Neural cell (in vitro differentiated cells): ENCODE measurements around the gene SPATA2. TPM values are rescaled to one million over a fixed set of nuclear protein-coding genes. Genes with fewer than 3 reads are reported as not detected.

ENCODE experiments used
- H2AFZ ChIP-seq: fragments of 200-600, 300-800 bp; sonication (generic), shearing (Covaris generic); 2 replicates; pipeline ENCODE4 v1.6.0; 2014; ENCODE audit warnings: low read depth, mild to moderate bottlenecking, antibody characterized with exemption, low read length, moderate library complexity
- H3F3A ChIP-seq: fragments of 200-600 bp; shearing (Covaris generic); 2 replicates; pipeline ENCODE4 v1.6.1; 2016; ENCODE audit warnings: mild to moderate bottlenecking, moderate library complexity, mixed read lengths, antibody characterized with exemption, low read length; ENCODE audit not compliant: insufficient read depth, poor library complexity, severe bottlenecking
- H3K27ac ChIP-seq: fragments of 200-600, 300-800 bp; sonication (generic), shearing (Covaris generic); 2 replicates; pipeline ENCODE4 v1.5.1; 2014; ENCODE audit warnings: mild to moderate bottlenecking, low read length, moderate library complexity
- H3K27me3 ChIP-seq: fragments of 300-800, 200-600 bp; sonication (generic), shearing (Covaris generic); 2 replicates; pipeline ENCODE4 v1.6.0; 2014; ENCODE audit warnings: mild to moderate bottlenecking, low read depth, low read length, moderate library complexity; ENCODE audit not compliant: insufficient read depth
- H3K36me3 ChIP-seq: fragments of 300-800, 200-600 bp; sonication (generic), shearing (Covaris generic); 2 replicates; pipeline ENCODE4 v1.5.1; 2014; ENCODE audit warnings: mild to moderate bottlenecking, antibody characterized with exemption, low read length, moderate library complexity; ENCODE audit not compliant: insufficient read depth
- H3K4me2 ChIP-seq: fragments of 300-800, 200-600 bp; sonication (generic), shearing (Covaris generic); 2 replicates; pipeline ENCODE4 v1.6.0; 2014; ENCODE audit warnings: mild to moderate bottlenecking, low read length
- H3K4me3 ChIP-seq: fragments of 300-800, 200-600 bp; sonication (generic), shearing (Covaris generic); 2 replicates; pipeline ENCODE4 v1.5.1; 2014; ENCODE audit warnings: mild to moderate bottlenecking, low read length, moderate library complexity
- H3K79me2 ChIP-seq: fragments of 200-600 bp; shearing (Covaris generic); replicated peaks from 2 replicates; pipeline ENCODE4 v1.6.0; 2014; ENCODE audit warnings: mild to moderate bottlenecking, low read length, moderate library complexity; ENCODE audit not compliant: insufficient read depth
- H3K9ac ChIP-seq: fragments of 300-800, 200-600 bp; sonication (generic), shearing (Covaris generic); 2 replicates; pipeline ENCODE4 v1.6.1; 2016; ENCODE audit warnings: mild to moderate bottlenecking, low read length, mixed read lengths
- H3K9me2 ChIP-seq: fragments of 200-600 bp; shearing (Covaris generic); 2 replicates; pipeline ENCODE4 v1.6.1; 2016; ENCODE audit warnings: mild to moderate bottlenecking, low read length, mixed read lengths; ENCODE audit not compliant: insufficient read depth
- H3K9me3 ChIP-seq: fragments of 200-600, 300-800 bp; sonication (generic), shearing (Covaris generic); 2 replicates; pipeline ENCODE4 v1.6.1; 2016; ENCODE audit warnings: mild to moderate bottlenecking, mixed run types, low read length, moderate library complexity, mixed read lengths
- H4K20me1 ChIP-seq: fragments of 200-600 bp; shearing (Covaris generic); 2 replicates; pipeline ENCODE4 v1.6.1; 2016; ENCODE audit warnings: mild to moderate bottlenecking, mixed run types; ENCODE audit not compliant: insufficient read depth
- EP300 ChIP-seq: fragments of 450-650 bp; conservative IDR thresholded peaks from 2 replicates; pipeline ENCODE4 v1.6.1; 2014; ENCODE audit warnings: antibody characterized with exemption, mild to moderate bottlenecking, moderate library complexity; ENCODE audit not compliant: poor library complexity, severe bottlenecking
- EZH2 ChIP-seq: fragments of 200-600, 300-800 bp; shearing (Covaris generic), sonication (generic); IDR thresholded peaks from 2 replicates; pipeline ENCODE4 v1.6.1; 2014; ENCODE audit warnings: antibody characterized with exemption, low read length, borderline replicate concordance, mild to moderate bottlenecking; ENCODE audit not compliant: insufficient read depth, poor library complexity, severe bottlenecking
- MXI1 ChIP-seq: fragments of 450-650 bp; conservative IDR thresholded peaks from 2 replicates; pipeline ENCODE4 v1.6.1; 2014; ENCODE audit warnings: antibody characterized with exemption, mild to moderate bottlenecking; ENCODE audit not compliant: poor library complexity, severe bottlenecking
- POLR2AphosphoS5 ChIP-seq: IDR thresholded peaks from 2 replicates; pipeline ENCODE4 v1.6.1; 2012
- RAD21 ChIP-seq: fragments of 450-650 bp; conservative IDR thresholded peaks from 2 replicates; pipeline ENCODE4 v1.6.1; 2014; ENCODE audit warnings: antibody characterized with exemption, mild to moderate bottlenecking, moderate library complexity
- SMC3 ChIP-seq: fragments of 450-650 bp; conservative IDR thresholded peaks from 2 replicates; pipeline ENCODE4 v1.6.1; 2014; ENCODE audit warnings: antibody characterized with exemption, mild to moderate bottlenecking, moderate library complexity; ENCODE audit not compliant: poor library complexity
- TAF1 ChIP-seq: IDR thresholded peaks from 2 replicates; pipeline ENCODE4 v1.6.1; 2012; ENCODE audit warnings: low read depth
- polyA plus RNA-seq: library from polyadenylated mRNA; depleted of rRNA; stranded (reverse); fragments of >200 nt; gene quantifications from 2 replicates; pipeline ENCODE4 v1.2.3, GENCODE V29; 2014
- TF ChIP-seq, protein P1 (sequence below): IDR thresholded peaks from 2 replicates; pipeline ENCODE4 v1.6.1; 2012; ENCODE audit warnings: borderline replicate concordance
- TF ChIP-seq, protein P2 (sequence below): fragments of 450-650 bp; IDR thresholded peaks from 2 replicates; pipeline ENCODE4 v1.5.1; 2014; ENCODE audit warnings: antibody characterized with exemption, mild to moderate bottlenecking, moderate library complexity; ENCODE audit not compliant: poor library complexity, severe bottlenecking

SPATA2 gene
- polyA plus RNA-seq, 1 donor from 2014 or later: 1.7 TPM

DNA sequence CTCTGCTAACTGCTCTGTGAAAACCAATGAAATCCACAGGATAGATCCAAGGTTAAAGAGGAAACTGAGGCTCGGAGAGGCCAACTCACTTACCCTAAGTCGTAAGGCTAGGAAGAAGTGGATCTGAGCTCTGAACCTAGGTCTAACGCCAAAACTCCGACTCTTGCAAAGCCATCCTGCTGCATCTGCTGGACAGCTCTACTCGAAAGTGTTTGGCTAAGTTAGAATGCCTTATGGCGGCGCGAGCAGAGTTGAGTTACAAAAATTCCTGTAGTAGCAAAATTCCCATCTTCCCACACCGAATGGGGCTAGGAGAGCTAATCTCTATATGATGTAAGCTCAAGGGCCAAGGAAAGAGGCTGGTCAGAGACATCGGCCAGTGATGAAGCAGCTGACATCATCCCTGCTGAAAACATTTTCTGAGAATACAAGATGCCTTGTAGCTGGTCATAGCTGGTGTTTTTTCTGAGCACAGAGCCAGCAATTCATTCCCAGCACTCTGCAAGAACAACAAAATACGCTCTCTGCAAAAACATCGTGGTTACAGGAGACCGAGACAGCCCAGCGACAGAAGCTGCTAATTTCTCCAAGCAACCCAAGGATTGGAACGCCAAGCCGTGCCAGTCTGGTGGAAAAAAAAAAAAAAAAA, 1.8 kb downstream of the SPATA2 start:
- Histone ChIP-seq H3K9me2 (no peaks in the 10 kb centered on the region), H3K27ac (no peak overlapping the region), H3K4me2 (no peak overlapping the region), H2AFZ (no peak overlapping the region), H3K27me3 (no peaks in the 10 kb centered on the region), H3K79me2 (peaks cover 36% of the 10 kb centered on the region), H4K20me1 (no peaks in the 10 kb centered on the region), H3K4me3 (peak overlapping the region; percentile 88), H3K36me3 (no peaks in the 10 kb centered on the region), H3K9ac (peak overlapping the region; percentile 96), H3F3A (no peaks in the 10 kb centered on the region), H3K9me3 (no peaks in the 10 kb centered on the region)
- TF ChIP-seq RAD21 (no peak), SMC3 (no peak), MXI1 (no peak), TAF1 (no peak), EZH2 (no peak), POLR2AphosphoS5 (no peak), EP300 (no peak)
- TF ChIP-seq, protein P1, sequence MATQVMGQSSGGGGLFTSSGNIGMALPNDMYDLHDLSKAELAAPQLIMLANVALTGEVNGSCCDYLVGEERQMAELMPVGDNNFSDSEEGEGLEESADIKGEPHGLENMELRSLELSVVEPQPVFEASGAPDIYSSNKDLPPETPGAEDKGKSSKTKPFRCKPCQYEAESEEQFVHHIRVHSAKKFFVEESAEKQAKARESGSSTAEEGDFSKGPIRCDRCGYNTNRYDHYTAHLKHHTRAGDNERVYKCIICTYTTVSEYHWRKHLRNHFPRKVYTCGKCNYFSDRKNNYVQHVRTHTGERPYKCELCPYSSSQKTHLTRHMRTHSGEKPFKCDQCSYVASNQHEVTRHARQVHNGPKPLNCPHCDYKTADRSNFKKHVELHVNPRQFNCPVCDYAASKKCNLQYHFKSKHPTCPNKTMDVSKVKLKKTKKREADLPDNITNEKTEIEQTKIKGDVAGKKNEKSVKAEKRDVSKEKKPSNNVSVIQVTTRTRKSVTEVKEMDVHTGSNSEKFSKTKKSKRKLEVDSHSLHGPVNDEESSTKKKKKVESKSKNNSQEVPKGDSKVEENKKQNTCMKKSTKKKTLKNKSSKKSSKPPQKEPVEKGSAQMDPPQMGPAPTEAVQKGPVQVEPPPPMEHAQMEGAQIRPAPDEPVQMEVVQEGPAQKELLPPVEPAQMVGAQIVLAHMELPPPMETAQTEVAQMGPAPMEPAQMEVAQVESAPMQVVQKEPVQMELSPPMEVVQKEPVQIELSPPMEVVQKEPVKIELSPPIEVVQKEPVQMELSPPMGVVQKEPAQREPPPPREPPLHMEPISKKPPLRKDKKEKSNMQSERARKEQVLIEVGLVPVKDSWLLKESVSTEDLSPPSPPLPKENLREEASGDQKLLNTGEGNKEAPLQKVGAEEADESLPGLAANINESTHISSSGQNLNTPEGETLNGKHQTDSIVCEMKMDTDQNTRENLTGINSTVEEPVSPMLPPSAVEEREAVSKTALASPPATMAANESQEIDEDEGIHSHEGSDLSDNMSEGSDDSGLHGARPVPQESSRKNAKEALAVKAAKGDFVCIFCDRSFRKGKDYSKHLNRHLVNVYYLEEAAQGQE: no peak
- TF ChIP-seq, protein P2, sequence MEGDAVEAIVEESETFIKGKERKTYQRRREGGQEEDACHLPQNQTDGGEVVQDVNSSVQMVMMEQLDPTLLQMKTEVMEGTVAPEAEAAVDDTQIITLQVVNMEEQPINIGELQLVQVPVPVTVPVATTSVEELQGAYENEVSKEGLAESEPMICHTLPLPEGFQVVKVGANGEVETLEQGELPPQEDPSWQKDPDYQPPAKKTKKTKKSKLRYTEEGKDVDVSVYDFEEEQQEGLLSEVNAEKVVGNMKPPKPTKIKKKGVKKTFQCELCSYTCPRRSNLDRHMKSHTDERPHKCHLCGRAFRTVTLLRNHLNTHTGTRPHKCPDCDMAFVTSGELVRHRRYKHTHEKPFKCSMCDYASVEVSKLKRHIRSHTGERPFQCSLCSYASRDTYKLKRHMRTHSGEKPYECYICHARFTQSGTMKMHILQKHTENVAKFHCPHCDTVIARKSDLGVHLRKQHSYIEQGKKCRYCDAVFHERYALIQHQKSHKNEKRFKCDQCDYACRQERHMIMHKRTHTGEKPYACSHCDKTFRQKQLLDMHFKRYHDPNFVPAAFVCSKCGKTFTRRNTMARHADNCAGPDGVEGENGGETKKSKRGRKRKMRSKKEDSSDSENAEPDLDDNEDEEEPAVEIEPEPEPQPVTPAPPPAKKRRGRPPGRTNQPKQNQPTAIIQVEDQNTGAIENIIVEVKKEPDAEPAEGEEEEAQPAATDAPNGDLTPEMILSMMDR: no peak

DNA sequence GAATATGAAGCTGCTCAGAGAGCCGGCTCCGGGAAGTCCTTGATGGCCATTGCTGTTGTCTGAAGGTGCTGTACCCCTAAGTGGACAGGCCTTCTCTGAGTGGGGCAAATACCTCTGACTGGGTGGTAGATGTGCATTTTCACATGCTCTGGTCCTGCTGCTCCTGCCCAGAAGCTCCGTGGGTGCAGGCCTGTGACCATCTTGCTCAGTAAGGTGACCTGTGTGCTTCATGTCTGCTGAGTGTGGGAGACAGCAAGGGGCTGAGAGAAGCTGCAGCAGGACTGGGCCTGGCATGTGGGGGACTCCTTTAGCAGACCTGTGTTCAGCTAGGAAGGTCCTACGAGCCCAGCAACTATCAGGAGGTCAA, 5.0 kb downstream of the SPATA2 start:
- H3K4me2 ChIP-seq: no peak overlapping the region
- H3K9ac ChIP-seq: no peak overlapping the region
- no peaks in the 10 kb centered on the region for H4K20me1 ChIP-seq
- no peaks in the 10 kb centered on the region for H3K36me3 ChIP-seq
- no peaks in the 10 kb centered on the region for H3K27me3 ChIP-seq
- no peak overlapping the region for H2AFZ ChIP-seq
- no peak overlapping the region for H3K27ac ChIP-seq
- no peak overlapping the region for H3K4me3 ChIP-seq
- peaks cover 36% of the 10 kb centered on the region for H3K79me2 ChIP-seq
- H3K9me2 ChIP-seq: no peaks in the 10 kb centered on the region
- no peak for TF ChIP-seq POLR2AphosphoS5
- TF ChIP-seq SMC3: no peak
- TF ChIP-seq EP300: no peak
- no peak for TF ChIP-seq EZH2
- no peak for TF ChIP-seq MXI1
- TF ChIP-seq, protein P2: no peak
- no peak for TF ChIP-seq RAD21
- no peak for TF ChIP-seq TAF1
- TF ChIP-seq, protein P1: no peak
- no peaks in the 10 kb centered on the region for H3F3A ChIP-seq
- no peaks in the 10 kb centered on the region for H3K9me3 ChIP-seq
